Eye (tissue), 1 donor: ENCODE measurements around the gene DLG5.

Experiments
- DNase-seq: peaks from one replicate; pipeline ENCODE4 v3.0.0-alpha.2; 2015

The DLG5 gene

GRCh38 chr10:77865580-77866324, 60.8 kb downstream of the DLG5 start:
- DNase-seq: no peak

- no peak for DNase-seq
Measured at GRCh38 chr10:77864151-77864851, 62.3 kb downstream of the DLG5 start.

GRCh38 chr10:77863446-77863845, 63.1 kb downstream of the DLG5 start:
- no peak for DNase-seq

GRCh38 chr10:77862595-77862994, 64.0 kb downstream of the DLG5 start:
- DNase-seq: no peak

GRCh38 chr10:77861366-77861765, 65.2 kb downstream of the DLG5 start:
- DNase-seq: no peak

GRCh38 chr10:77859865-77860282, 66.7 kb downstream of the DLG5 start:
- DNase-seq: no peak

- DNase-seq: no peak
Measured at GRCh38 chr10:77859200-77859864, 67.2 kb downstream of the DLG5 start.

- DNase-seq: no peak
Measured at GRCh38 chr10:77857272-77857671, 69.3 kb downstream of the DLG5 start.

- no peak for DNase-seq
Measured at GRCh38 chr10:77856566-77856965, 70.0 kb downstream of the DLG5 start.

- no peak for DNase-seq
Measured at GRCh38 chr10:77855404-77856155, 71.0 kb downstream of the DLG5 start.

- DNase-seq: no peak
Measured at GRCh38 chr10:77854115-77854514, 72.4 kb downstream of the DLG5 start.

- no peak for DNase-seq
Measured at GRCh38 chr10:77853256-77853655, 73.3 kb downstream of the DLG5 start.

GRCh38 chr10:77850620-77851231, 75.8 kb downstream of the DLG5 start:
- DNase-seq: no peak

GRCh38 chr10:77849039-77849664, 77.4 kb downstream of the DLG5 start:
- DNase-seq: peak; percentile 64

- DNase-seq: peak; percentile 95
Measured at GRCh38 chr10:77846718-77847311, 79.7 kb downstream of the DLG5 start.

GRCh38 chr10:77845451-77845850, 81.1 kb downstream of the DLG5 start:
- DNase-seq: no peak

GRCh38 chr10:77844713-77845445, 81.7 kb downstream of the DLG5 start:
- DNase-seq: no peak

GRCh38 chr10:77844177-77844576, 82.4 kb downstream of the DLG5 start:
- DNase-seq: no peak

- DNase-seq: no peak
Measured at GRCh38 chr10:77843264-77843663, 83.3 kb downstream of the DLG5 start.

- DNase-seq: no peak
Measured at GRCh38 chr10:77842652-77843212, 83.8 kb downstream of the DLG5 start.
